GM12872 (cell line): ENCODE results near the gene FHOD1.

Experiments
- TF ChIP-seq, protein P1 (sequence below): IDR thresholded peaks from 3 replicates; pipeline ENCODE4 v1.5.1; 2011; ENCODE audit warnings: low read depth, mild to moderate bottlenecking, low read length, moderate library complexity; ENCODE audit not compliant: insufficient read depth

Gene FHOD1

DNA sequence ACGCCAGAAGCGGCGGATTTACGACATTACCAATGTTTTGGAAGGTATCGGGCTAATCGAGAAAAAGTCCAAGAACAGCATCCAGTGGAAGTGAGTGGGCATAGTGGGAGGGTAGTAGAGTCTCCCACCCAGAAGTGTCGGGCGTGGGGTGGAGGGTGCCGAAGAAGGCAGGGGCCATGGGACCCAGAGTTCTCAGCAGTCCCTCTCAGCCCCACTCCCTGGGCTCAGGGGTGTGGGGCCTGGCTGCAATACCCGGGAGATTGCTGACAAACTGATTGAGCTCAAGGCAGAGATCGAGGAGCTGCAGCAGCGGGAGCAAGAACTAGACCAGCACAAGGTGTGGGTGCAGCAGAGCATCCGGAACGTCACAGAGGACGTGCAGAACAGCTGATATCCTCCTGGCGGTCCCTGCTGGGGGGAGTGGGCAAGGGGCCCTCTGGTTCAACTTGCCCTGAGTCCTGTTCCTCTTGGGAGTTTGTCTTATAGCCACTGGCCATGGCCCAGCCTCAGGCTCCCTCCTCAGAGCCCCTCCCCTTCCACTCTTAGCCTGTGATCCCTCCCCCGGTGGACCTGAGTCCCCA, 54.4 kb downstream of the FHOD1 start:
- TF ChIP-seq, protein P1, sequence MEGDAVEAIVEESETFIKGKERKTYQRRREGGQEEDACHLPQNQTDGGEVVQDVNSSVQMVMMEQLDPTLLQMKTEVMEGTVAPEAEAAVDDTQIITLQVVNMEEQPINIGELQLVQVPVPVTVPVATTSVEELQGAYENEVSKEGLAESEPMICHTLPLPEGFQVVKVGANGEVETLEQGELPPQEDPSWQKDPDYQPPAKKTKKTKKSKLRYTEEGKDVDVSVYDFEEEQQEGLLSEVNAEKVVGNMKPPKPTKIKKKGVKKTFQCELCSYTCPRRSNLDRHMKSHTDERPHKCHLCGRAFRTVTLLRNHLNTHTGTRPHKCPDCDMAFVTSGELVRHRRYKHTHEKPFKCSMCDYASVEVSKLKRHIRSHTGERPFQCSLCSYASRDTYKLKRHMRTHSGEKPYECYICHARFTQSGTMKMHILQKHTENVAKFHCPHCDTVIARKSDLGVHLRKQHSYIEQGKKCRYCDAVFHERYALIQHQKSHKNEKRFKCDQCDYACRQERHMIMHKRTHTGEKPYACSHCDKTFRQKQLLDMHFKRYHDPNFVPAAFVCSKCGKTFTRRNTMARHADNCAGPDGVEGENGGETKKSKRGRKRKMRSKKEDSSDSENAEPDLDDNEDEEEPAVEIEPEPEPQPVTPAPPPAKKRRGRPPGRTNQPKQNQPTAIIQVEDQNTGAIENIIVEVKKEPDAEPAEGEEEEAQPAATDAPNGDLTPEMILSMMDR, result no peak

DNA sequence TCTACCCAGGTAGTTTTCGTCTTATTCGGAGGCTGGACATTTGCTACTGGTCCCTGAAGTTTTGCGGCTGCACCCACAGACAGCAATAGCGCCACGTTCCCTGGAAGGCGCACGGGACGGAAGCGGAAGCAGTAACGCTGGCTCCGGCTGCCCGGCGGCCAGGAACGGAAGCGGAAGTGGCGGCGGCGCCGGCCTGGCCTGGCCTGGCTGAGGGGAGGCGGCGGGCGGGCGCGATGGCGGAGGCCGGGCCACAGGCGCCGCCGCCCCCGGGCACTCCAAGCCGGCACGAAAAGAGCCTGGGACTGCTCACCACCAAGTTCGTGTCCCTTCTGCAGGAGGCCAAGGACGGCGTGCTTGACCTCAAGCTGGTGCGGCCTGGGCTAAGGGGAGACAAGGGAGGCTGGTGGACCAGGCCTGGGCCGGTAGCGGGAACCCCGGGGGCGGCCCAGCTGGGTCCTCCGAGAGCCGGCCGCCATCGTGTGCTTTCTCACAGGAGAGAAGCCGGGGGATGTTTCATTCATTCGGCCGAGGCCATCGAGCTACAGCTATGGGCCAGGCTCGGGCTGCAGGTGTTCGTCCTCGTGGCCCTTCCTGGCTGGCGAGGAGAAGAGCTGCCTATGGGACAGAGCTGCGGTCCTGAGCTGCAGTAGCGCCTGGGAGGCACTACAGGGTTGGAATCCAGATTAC, 55.1 kb downstream of the FHOD1 start, which contains the start of gene E2F4:
E2F4 (plus strand) TSS at position 161 of the 687 bp plus-strand sequence; CDS start at position 234, 73 bp downstream.
- TF ChIP-seq, protein P1, result no peak

DNA sequence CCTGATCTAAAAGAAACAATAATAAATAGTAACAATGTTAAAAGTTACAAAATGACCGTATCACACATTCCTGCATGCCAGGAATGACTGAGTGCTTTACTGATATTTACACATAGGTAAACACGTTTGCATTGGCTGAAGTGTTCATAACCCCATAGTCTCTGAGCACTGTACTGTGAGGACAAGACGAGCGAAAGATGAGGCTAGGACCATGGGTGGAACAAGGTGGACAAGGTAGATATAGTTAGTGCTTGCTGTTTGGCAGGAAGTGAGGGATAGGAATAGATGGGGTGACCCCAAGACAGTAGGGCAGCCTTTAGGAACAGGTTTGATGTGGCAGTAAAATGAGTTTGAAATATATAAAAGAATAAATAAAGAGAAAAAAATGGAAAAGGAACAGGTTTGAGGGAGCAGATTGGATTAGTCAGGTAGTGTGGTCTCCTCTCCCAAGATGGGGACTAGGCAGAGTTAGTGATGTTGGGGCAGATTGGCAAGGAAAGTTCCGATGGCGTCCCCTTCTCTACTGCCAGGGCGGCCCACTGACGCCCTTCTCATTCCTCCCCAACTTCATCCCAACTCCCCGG, 55.8 kb downstream of the FHOD1 start:
- TF ChIP-seq, protein P1, result no peak

DNA sequence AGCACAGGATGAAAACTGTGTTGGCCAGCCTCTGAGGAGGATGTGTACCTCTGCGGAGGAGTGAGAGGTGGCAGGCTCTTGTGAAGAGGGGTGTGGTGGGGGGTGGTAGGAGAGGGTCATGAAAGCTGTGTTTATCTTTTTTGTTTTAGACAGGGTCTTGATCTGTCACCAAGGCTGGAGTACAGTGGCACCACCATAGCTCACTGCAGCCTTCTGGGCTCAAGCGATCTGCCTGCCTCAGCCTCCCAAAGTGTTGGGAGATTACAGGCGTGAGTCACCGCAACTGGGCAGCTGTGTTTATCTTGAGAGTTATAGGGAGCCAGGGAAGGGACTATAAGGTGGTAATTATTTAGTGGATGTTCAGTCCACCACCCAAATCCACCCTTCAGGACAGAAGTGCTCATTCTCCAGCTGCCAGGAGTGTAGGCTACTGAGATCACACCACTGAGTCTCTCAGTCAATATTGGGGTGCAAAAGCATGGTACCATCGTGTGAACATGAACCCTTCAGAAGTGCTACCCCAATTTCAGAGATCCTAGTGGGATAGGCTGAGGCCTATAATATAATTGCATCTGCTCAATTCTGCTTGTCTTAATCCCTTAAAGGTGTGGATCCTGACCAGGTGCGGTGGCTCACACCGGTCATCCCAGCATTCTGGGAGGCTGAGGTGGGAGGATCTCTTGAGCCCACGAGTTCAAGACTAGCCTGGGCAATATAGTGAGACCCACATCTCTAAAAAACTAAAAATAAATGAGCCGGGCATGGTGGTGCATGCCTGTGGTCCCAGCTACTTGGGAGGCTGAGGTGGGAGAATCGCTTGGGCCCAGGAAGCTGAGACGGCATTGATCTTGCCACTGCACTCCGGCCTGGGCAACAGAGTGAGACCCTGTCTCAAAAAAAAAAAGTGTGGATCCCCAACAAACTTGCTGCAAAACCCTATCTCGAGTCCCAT, 56.6 kb downstream of the FHOD1 start:
- TF ChIP-seq, protein P1, result no peak

DNA sequence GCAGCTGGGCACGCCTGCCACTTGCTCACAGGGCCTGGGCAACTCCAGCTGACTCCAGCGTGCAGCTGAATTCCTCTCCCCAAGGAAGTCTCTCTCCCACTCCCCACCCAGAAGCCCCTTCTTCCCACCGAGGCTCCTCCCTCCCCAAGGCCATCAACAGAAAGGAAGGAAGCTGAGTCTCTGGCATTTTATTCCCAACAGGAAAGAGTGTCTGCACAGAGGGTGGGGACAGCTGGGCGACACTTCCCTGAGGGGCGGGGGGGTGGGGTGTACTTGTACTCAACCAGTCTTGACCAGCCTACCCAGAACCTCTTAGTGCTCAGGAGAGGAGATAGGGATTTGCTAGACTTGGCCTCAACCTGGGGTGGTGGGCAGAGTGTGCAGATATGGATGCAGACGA, 57.2 kb downstream of the FHOD1 start, which contains the start of gene EXOC3L1:
EXOC3L1 (minus strand) TSS at position 96 of the 400 bp plus-strand sequence. CDS start 460 bp downstream, outside the sequence.
- TF ChIP-seq, protein P1, result no peak

DNA sequence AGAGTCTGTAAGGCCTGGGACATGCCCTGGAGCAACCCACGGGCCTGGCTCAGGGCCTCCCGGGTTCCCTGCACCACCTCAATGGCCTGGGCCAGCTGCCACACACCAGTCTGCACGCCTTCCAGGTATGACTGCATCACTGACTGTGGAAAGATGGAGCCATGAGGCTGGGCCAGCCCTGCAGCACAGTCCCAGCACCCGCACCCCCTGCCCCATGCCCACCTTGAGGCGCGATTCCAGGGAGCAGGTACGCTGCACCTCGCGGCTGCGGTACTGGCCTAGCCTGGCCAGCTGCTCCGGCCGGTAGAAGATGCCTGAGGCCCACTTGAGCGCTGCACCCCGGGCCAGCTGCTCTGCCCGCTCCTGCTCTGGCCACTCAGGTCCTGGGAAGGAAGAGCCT, 58.5 kb downstream of the FHOD1 start:
- TF ChIP-seq, protein P1, result no peak

DNA sequence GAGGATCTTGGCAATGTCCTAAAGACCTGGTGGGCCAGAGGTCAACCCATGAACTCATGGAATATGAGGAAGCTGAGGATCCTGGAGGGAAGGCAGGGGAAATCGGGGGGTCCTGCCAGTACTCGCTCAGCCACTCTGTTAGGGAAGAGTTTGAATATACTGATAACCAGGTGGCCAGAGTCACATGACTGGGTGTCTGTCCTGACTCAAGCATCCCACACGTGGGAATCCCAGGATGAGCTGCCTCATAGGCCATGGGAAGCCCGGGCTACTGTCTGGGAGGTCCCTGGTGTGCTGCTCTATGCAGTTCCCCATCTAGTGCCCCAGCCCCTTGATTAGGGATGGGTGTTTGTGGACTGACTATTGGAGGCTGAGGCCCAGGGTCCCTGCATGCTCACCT, 59.0 kb downstream of the FHOD1 start:
- TF ChIP-seq, protein P1, result no peak
